ENCODE results near the gene COG2.

- TF ChIP-seq CTCF (IDR thresholded peaks at IDR 0.05) (peak; percentile 67 to 85 (median 78)), POLR2A (IDR thresholded peaks at IDR 0.05) (no peak)
These were observed 9.9 kb upstream of the COG2 start for GRCh38 chr1:230632273-230632873.

Measured in right lobe of liver (tissue), 4 donors.